ENCODE measurements around the gene BARD1.
A peak's percentile ranks its signal among the peaks of the same experiment; 100 is the strongest.

BARD1 gene

DNA sequence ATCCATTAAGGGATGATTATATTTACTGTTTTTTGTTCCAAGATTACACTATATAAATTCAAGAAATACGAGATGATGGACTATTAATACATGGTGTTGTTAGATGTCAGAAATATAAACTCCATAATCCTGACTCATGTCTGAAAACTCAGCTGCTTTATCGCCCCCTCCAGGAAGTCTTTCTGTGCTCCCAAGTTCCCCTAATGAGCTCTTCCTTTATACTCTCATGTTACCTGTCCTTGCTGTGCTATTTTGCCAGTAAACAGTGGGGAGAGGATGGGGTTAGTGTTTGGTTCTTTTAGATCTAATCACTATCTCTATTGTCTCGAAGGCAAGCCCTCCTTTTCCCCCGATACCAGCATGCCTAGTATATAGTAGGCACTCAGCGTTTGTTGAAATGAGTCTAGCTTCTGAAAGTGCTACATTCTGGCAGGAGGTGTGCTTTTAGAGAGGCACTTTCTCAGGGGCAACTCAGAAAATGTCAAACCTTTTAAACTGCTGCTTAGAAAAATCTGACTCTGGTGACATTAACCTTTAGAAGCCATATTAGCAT, 21.4 kb upstream of the BARD1 start:
- TF ChIP-seq ISL1 (CRISPR knock-in tag; IDR thresholded peaks at IDR 0.05) (no peak), POU6F1 (CRISPR knock-in tag; IDR thresholded peaks at IDR 0.05; ENCODE audit: borderline replicate concordance, low read depth) (no peak), PPARA (CRISPR knock-in tag; IDR thresholded peaks at IDR 0.05; ENCODE audit: borderline replicate concordance) (no peak), ZNF8 (CRISPR knock-in tag; IDR thresholded peaks at IDR 0.05) (no peak), GLIS3 (CRISPR knock-in tag; IDR thresholded peaks at IDR 0.05) (no peak), TCF4 (CRISPR knock-in tag; IDR thresholded peaks at IDR 0.05; ENCODE audit: borderline replicate concordance) (no peak), ZFP3 (CRISPR knock-in tag; IDR thresholded peaks at IDR 0.05) (no peak), ZNF565 (CRISPR knock-in tag; conservative IDR thresholded peaks at IDR 0.05; ENCODE audit: low read depth) (no peak), BACH2 (CRISPR knock-in tag; IDR thresholded peaks at IDR 0.05; ENCODE audit: borderline replicate concordance) (no peak), ZC3H10 (CRISPR knock-in tag; IDR thresholded peaks at IDR 0.05) (no peak), CREB5 (CRISPR knock-in tag; IDR thresholded peaks at IDR 0.05; ENCODE audit: low read depth) (no peak)
- TF ChIP-seq, protein P1, sequence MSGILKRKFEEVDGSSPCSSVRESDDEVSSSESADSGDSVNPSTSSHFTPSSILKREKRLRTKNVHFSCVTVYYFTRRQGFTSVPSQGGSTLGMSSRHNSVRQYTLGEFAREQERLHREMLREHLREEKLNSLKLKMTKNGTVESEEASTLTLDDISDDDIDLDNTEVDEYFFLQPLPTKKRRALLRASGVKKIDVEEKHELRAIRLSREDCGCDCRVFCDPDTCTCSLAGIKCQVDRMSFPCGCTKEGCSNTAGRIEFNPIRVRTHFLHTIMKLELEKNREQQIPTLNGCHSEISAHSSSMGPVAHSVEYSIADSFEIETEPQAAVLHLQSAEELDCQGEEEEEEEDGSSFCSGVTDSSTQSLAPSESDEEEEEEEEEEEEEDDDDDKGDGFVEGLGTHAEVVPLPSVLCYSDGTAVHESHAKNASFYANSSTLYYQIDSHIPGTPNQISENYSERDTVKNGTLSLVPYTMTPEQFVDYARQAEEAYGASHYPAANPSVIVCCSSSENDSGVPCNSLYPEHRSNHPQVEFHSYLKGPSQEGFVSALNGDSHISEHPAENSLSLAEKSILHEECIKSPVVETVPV (CRISPR knock-in tag; IDR thresholded peaks at IDR 0.05) = no peak
- peak; percentile 78 for ATAC-seq

DNA sequence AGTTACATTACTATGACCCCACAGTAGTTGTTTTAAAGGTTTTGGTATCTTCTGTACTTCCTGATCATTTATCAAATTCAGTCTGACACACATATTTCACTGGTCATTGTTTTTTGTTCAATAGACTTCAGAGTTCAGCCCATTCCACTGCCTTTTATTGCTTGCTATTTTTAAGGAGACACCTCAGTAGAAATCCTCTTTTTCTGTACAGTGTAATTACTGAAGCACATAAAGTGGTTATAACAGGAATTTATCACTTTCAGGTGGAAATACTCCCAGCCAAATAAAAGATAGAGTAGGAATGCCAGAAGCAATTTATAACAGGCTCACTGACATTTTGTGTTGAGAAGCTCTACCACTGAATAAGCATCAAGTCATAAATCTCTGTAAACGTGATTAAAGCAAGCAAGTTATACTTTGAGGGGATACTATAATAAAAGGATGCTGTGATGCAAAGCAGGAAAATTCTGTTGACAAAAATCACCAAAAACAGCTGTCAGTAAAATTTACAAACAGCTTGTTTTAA, 6.6 kb upstream of the BARD1 start:
- TF ChIP-seq ZNF8 (CRISPR knock-in tag; IDR thresholded peaks at IDR 0.05) (no peak), RARB (CRISPR knock-in tag; IDR thresholded peaks at IDR 0.05) (no peak), ESRRG (CRISPR knock-in tag; IDR thresholded peaks at IDR 0.05) (no peak), CREB5 (CRISPR knock-in tag; IDR thresholded peaks at IDR 0.05; ENCODE audit: low read depth) (no peak), ARNTL (CRISPR knock-in tag; IDR thresholded peaks at IDR 0.05; ENCODE audit: borderline replicate concordance, low read depth) (no peak), ZC3H10 (CRISPR knock-in tag; IDR thresholded peaks at IDR 0.05) (no peak), SNAI2 (CRISPR knock-in tag; IDR thresholded peaks at IDR 0.05) (no peak), ISL1 (CRISPR knock-in tag; IDR thresholded peaks at IDR 0.05) (no peak), POU6F1 (CRISPR knock-in tag; IDR thresholded peaks at IDR 0.05; ENCODE audit: borderline replicate concordance, low read depth) (no peak), BACH2 (CRISPR knock-in tag; IDR thresholded peaks at IDR 0.05; ENCODE audit: borderline replicate concordance) (no peak), ZNF565 (CRISPR knock-in tag; conservative IDR thresholded peaks at IDR 0.05; ENCODE audit: low read depth) (no peak), TCF4 (CRISPR knock-in tag; IDR thresholded peaks at IDR 0.05; ENCODE audit: borderline replicate concordance) (no peak), CSDC2 (CRISPR knock-in tag; IDR thresholded peaks at IDR 0.05) (no peak), GLIS3 (CRISPR knock-in tag; IDR thresholded peaks at IDR 0.05) (no peak), TOX (CRISPR knock-in tag; IDR thresholded peaks at IDR 0.05; ENCODE audit: borderline replicate concordance) (no peak)
- TF ChIP-seq, protein P2, sequence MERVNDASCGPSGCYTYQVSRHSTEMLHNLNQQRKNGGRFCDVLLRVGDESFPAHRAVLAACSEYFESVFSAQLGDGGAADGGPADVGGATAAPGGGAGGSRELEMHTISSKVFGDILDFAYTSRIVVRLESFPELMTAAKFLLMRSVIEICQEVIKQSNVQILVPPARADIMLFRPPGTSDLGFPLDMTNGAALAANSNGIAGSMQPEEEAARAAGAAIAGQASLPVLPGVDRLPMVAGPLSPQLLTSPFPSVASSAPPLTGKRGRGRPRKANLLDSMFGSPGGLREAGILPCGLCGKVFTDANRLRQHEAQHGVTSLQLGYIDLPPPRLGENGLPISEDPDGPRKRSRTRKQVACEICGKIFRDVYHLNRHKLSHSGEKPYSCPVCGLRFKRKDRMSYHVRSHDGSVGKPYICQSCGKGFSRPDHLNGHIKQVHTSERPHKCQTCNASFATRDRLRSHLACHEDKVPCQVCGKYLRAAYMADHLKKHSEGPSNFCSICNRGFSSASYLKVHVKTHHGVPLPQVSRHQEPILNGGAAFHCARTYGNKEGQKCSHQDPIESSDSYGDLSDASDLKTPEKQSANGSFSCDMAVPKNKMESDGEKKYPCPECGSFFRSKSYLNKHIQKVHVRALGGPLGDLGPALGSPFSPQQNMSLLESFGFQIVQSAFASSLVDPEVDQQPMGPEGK (CRISPR knock-in tag; IDR thresholded peaks at IDR 0.05; ENCODE audit: borderline replicate concordance) = no peak
- TF ChIP-seq, protein P3, sequence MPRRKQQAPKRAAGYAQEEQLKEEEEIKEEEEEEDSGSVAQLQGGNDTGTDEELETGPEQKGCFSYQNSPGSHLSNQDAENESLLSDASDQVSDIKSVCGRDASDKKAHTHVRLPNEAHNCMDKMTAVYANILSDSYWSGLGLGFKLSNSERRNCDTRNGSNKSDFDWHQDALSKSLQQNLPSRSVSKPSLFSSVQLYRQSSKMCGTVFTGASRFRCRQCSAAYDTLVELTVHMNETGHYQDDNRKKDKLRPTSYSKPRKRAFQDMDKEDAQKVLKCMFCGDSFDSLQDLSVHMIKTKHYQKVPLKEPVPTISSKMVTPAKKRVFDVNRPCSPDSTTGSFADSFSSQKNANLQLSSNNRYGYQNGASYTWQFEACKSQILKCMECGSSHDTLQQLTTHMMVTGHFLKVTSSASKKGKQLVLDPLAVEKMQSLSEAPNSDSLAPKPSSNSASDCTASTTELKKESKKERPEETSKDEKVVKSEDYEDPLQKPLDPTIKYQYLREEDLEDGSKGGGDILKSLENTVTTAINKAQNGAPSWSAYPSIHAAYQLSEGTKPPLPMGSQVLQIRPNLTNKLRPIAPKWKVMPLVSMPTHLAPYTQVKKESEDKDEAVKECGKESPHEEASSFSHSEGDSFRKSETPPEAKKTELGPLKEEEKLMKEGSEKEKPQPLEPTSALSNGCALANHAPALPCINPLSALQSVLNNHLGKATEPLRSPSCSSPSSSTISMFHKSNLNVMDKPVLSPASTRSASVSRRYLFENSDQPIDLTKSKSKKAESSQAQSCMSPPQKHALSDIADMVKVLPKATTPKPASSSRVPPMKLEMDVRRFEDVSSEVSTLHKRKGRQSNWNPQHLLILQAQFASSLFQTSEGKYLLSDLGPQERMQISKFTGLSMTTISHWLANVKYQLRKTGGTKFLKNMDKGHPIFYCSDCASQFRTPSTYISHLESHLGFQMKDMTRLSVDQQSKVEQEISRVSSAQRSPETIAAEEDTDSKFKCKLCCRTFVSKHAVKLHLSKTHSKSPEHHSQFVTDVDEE (CRISPR knock-in tag; IDR thresholded peaks at IDR 0.05) = no peak
- ATAC-seq = no peak
